ENCODE data around the gene SLC25A27.

The SLC25A27 gene

GRCh38 chr6:46720401-46720800 lies 67.6 kb downstream of the SLC25A27 start:
- no peak for DNase-seq
